Pancreas (tissue), 10 donors: ENCODE measurements around the gene ARHGAP26. TPM values are rescaled to one million over a fixed set of nuclear protein-coding genes. Genes with fewer than 3 reads are reported as not detected.
A peak's percentile ranks its signal among the peaks of the same experiment; 100 is the strongest.

Experiments used
- ATAC-seq, 4 donors: fragments of 200-7000 bp; cut with Tn5 transposase; one replicate each; pipeline versions ENCODE4 v1.8.0 to v1.9.1; 2020; ENCODE audit warnings: mild to moderate bottlenecking in 4 of 4, moderate library complexity in 4 of 4
- DNase-seq, 6 donors: peaks; one replicate each; pipeline ENCODE4 v3.0.0-alpha.2; 2020
- FAIRE-seq: peaks from 2 replicates; lab custom pipeline; 2012; peaks lifted over from hg19 to GRCh38; lab: Jason Lieb, UNC
- H3K27ac ChIP-seq, 4 donors: fragments of 200-600 bp; sonication (generic); 1 replicate in 3 of 4; 2 replicates in 1 of 4; pipeline versions ENCODE4 v1.5.0 to v1.8.0; 2020
- H3K27me3 ChIP-seq, 4 donors: fragments of 200-600 bp; one replicate each; pipeline ENCODE4 v1.8.0; 2021
- H3K36me3 ChIP-seq, 3 donors: fragments of 200-600 bp; sonication (generic) in 1 of 3; one replicate each; pipeline versions ENCODE4 v1.5.0 to v1.8.0; 2020 to 2021
- H3K4me1 ChIP-seq, 3 donors: fragments of 200-600 bp; one replicate each; pipeline ENCODE4 v1.8.0; 2021
- H3K4me3 ChIP-seq, 4 donors: fragments of 200-600 bp; sonication (generic) in 2 of 4; one replicate each; pipeline versions ENCODE4 v1.5.0 to v1.8.0; 2020 to 2021
- H3K9me3 ChIP-seq, 4 donors: fragments of 200-600 bp; one replicate each; pipeline ENCODE4 v1.8.0; 2021
- CTCF ChIP-seq, 4 donors: fragments of 200-600 bp; sonication (generic) in 3 of 4; IDR thresholded peaks; one replicate each; pipeline versions ENCODE4 v1.5.0 to v1.8.0; 2021; ENCODE audit warnings: antibody characterized with exemption in 4 of 4
- WGBS, 2 donors: extraction: QIAGEN DNeasy Blood & Tissue Kit; methylation state at CpG; one replicate each; pipeline ENCODE4 v1.1.7; 2013; 5-methylcytosine and 5-hydroxymethylcytosine counted together
- intact Hi-C, 3 donors: fragments of 100-400 bp; cut with DNase I; formaldehyde crosslinking; loops; one replicate each; pipeline versions ENCODE4 v1.11.1 to v1.14.2; 2022
- polyA plus RNA-seq, 2 donors: library from polyadenylated mRNA; stranded (reverse); fragments of 200-250 nt; gene quantifications; one replicate each; pipeline ENCODE4 v1.2.3, GENCODE V29; 2013
- total RNA-seq, 6 donors: library from RNA; stranded (reverse); fragmentation: NEBNext Ultra II Directional in 4 of 6; extraction: Animal tissue kit (Norgen Biotek cat#: 25700) in 4 of 6; gene quantifications; one replicate each; pipeline versions ENCODE4 v1.2.1 to v1.2.4, GENCODE V29; 2021 to 2023
- donor health status: healthy with polysubstance abuse.
- donor health status: DM: no; HTN: no; CAD: no; lungs with moderate emphysema.
- donor health status: DM: no; HTN: no; CAD: no.
- donor health status: control.
- donor health status: control.
- donor health status: Bipolar disorder and iron deficiency.
- donor health status: DM: yes; HTN: yes; CAD: no.
- donor health status: DM: no; HTN: no; CAD: no.
- donor health status: DM: no; HTN: no; CAD: no.
- donor health status: DM: yes; HTN: yes; CAD: no.

ARHGAP26 gene
- total and polyA plus RNA-seq, 8 donors = 3.0 to 28.1 (median 10.3) TPM

- Histone ChIP-seq H3K4me3 (peak overlapping the region in 2 of 4 donors; percentile 76 to 83), H3K36me3 (no peaks in the 10 kb centered on the region), H3K27ac (peak overlapping the region in 2 of 4 donors; percentile 89), H3K27me3 (no peaks in the 10 kb centered on the region), H3K9me3 (no peaks in the 10 kb centered on the region), H3K4me1 (peaks cover 0 to 9% (median 4%) of the 10 kb centered on the region in 3 donors)
- no peak for TF ChIP-seq CTCF (IDR thresholded peaks at IDR 0.05)
- intact Hi-C loops = no loop called here
- ATAC-seq (no peak), DNase-seq (no peak), FAIRE-seq (no peak)
- 29 to 33% methylated on average over 5 of the region's 5 CpGs for WGBS, 2 donors
These were observed 1.5 kb downstream of the ARHGAP26 start for GRCh38 chr5:142771666-142772065.

DNA sequence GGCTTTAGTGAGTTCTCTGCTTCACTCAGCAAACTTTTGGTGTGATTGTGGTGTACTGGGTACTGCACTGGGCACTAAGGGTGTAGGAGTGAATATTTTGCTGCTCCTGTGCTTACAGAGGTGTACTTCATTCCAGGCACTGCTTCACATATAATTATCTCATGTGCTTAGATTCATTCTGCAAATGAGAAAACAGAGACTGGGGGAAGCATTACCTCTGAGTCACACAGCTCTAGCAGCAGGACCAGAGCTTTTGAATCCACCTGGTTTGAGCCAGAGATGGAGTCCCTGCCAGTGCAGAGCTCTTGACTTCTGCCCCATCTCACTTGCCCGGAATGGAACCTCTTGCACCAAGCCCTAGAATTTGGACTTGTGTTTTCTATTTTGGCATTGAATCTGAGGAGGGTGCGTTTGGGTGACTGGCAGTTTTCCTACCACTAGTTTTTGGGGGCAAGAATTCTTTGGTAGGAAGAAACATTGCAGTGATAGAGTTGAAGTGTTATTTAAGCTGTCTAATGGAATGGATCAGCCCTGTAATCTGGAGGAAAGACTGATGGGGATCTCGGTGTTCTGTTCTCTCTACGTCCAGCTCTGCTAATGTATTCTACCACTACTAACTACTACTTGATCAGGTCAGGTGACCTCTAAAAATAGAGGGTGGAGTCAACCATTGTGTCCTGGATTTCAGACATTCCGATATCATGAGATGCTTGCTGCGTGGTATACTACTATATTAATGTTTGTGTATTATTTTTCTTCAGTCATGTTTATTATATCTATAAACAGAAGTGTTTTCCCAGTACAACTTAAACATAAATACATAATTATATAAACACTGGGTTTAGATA is 2.5 kb downstream of the ARHGAP26 start:
- intact Hi-C loops = no loop called here
- H3K4me1 ChIP-seq = peaks cover 0 to 9% (median 4%) of the 10 kb centered on the region in 3 donors
- no peaks in the 10 kb centered on the region for H3K9me3 ChIP-seq
- ATAC-seq (no peak), DNase-seq (no peak), FAIRE-seq (no peak)
- H3K27me3 ChIP-seq = no peaks in the 10 kb centered on the region
- H3K4me3 ChIP-seq = peak overlapping the region in 1 of 4 donors; percentile 83
- no peaks in the 10 kb centered on the region for H3K36me3 ChIP-seq
- H3K27ac ChIP-seq = no peak overlapping the region
- 86 to 95% methylated on average over 6 of the region's 6 CpGs for WGBS, 2 donors
- TF ChIP-seq CTCF (IDR thresholded peaks at IDR 0.05) = no peak

- H3K27ac ChIP-seq = no peak overlapping the region
- FAIRE-seq (no peak), DNase-seq (no peak), ATAC-seq (peak in 1 of 4 donors; percentile 57)
- no peaks in the 10 kb centered on the region for H3K36me3 ChIP-seq
- peaks cover 0 to 13% (median 13%) of the 10 kb centered on the region in 3 donors for H3K4me1 ChIP-seq
- WGBS, 2 donors = 92 to 98% methylated on average over 2 of the region's 2 CpGs
- H3K4me3 ChIP-seq = no peak overlapping the region
- H3K27me3 ChIP-seq = no peaks in the 10 kb centered on the region
- no peak for TF ChIP-seq CTCF (IDR thresholded peaks at IDR 0.05)
- intact Hi-C loops = no loop called here
- no peaks in the 10 kb centered on the region for H3K9me3 ChIP-seq
These were observed 6.9 kb downstream of the ARHGAP26 start for GRCh38 chr5:142777099-142777498.

GRCh38 chr5:142777850-142778249 is 7.7 kb downstream of the ARHGAP26 start:
- intact Hi-C loops = no loop called here
- DNase-seq (no peak), FAIRE-seq (no peak), ATAC-seq (no peak)
- 89 to 91% methylated on average over 3 of the region's 3 CpGs for WGBS, 2 donors
- H3K27me3 ChIP-seq = no peaks in the 10 kb centered on the region
- no peak overlapping the region for H3K27ac ChIP-seq
- peaks cover 0 to 13% (median 12%) of the 10 kb centered on the region in 3 donors for H3K4me1 ChIP-seq
- TF ChIP-seq CTCF (IDR thresholded peaks at IDR 0.05) = no peak
- H3K4me3 ChIP-seq = no peak overlapping the region
- no peaks in the 10 kb centered on the region for H3K9me3 ChIP-seq
- no peaks in the 10 kb centered on the region for H3K36me3 ChIP-seq
